ENCODE data around the gene OR3A3. TPM values are rescaled to one million over a fixed set of nuclear protein-coding genes. Genes with fewer than 3 reads are reported as not detected.
"Not testable (repeated sequence)": the region's sequence is repeated elsewhere in the genome, so short reads cannot be mapped to it uniquely, and the experiment has no call there.

OR3A3 gene
- total RNA-seq, 1 donor from 2014 or later, result not detected

GRCh38 chr17:3466355-3466754 is 55.2 kb downstream of the OR3A3 start:
- DNase-seq (ENCODE audit: low spot score); intact Hi-C loops (cut with DNase I); ATAC-seq: not testable (repeated sequence)

- intact Hi-C loops (cut with DNase I), result no loop called here
- DNase-seq (ENCODE audit: low spot score) (no peak), ATAC-seq (no peak)
Measured at GRCh38 chr17:3469529-3469928, 58.4 kb downstream of the OR3A3 start.

- intact Hi-C loops (cut with DNase I), result loop anchor here (10.0 kb wide), 1 partner anchor 63 kb away; no protein-coding TSS in a partner anchor
- ATAC-seq (no peak), DNase-seq (ENCODE audit: low spot score) (no peak)
Measured at GRCh38 chr17:3471599-3471998, 60.4 kb downstream of the OR3A3 start, which contains the start of gene SPATA22. TSS of gene SPATA22 (minus strand) at chr17:3471819. CDS start at chr17:3469325, 2,494 bp downstream.

GRCh38 chr17:3472137-3472536 is 61.0 kb downstream of the OR3A3 start:
- ATAC-seq (no peak), DNase-seq (ENCODE audit: low spot score) (no peak)
- intact Hi-C loops (cut with DNase I), result loop anchor here (10.0 kb wide), 1 partner anchor 63 kb away; no protein-coding TSS in a partner anchor

Other genes with a start within 250 kb of the OR3A3 start
- gene OR1A2, start 213.9 kb upstream of the OR3A3 start, total RNA-seq, result not detected
- gene OR1A1, start 203.7 kb upstream of the OR3A3 start, total RNA-seq, result not detected
- gene OR3A1, start 113.0 kb upstream of the OR3A3 start, total RNA-seq, result not detected
- gene OR3A2, start 25.1 kb upstream of the OR3A3 start, total RNA-seq, result 0.67 TPM
- gene OR1E1, start 13.0 kb upstream of the OR3A3 start, total RNA-seq, result not detected
- not detected for gene OR1E2, start 22.5 kb downstream of the OR3A3 start, total RNA-seq
- gene SPATA22, start 60.4 kb downstream of the OR3A3 start, total RNA-seq, result 0.67 TPM
- 41.6 TPM for gene ASPA, start 64.6 kb downstream of the OR3A3 start, total RNA-seq
- gene TRPV3, start 146.4 kb downstream of the OR3A3 start, total RNA-seq, result 13.0 TPM
- 11.1 TPM for gene TRPV1, start 198.0 kb downstream of the OR3A3 start, total RNA-seq
- gene SHPK, start 224.9 kb downstream of the OR3A3 start, total RNA-seq, result 17.7 TPM
- gene CTNS, start 225.4 kb downstream of the OR3A3 start, total RNA-seq, result 15.7 TPM

All from sciatic nerve (tissue), 2 donors.